HG03045 (cell line): ENCODE results near the gene MAD1L1.
"Not testable (repeated sequence)": the region's sequence is repeated elsewhere in the genome, so short reads cannot be mapped to it uniquely, and the experiment has no call there.

Source experiments
- ATAC-seq: cut with Tn5 transposase; IDR thresholded peaks from one replicate; pipeline ENCODE4 v1.9.1; 2021; ENCODE audit warnings: mild to moderate bottlenecking, moderate library complexity; ENCODE audit not compliant: unreplicated experiment

Gene MAD1L1

DNA sequence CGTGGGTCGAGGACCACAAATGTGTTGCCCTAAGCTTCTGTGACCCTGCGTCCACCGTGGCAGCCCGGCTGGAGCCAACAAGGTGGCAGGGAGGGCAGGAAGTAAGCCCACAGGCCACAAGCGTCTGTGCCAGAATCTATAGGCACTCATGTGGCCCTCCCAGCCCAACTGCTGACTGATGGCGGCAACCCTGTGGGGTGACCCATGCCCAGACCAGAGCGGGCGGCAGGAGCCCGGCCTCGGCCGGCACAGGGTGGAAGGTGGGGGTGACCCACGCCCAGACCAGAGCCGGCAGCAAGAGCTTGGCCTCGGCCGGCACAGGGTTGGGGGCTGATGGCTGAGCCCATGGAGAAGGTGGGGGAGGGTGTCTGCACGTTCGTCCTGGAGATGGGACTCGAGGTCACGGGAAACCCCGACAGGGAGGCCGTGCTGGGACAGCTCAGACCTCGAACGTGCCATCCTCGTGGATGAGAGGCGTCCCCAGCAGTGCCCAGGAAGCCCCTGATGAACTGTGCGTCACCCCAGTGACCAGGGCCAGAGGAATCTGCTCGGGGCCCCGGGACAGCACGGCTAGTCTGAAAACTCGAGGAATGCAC, 381.7 kb downstream of the MAD1L1 start:
- no peak for ATAC-seq

GRCh38 chr7:1850111-1850975, 382.4 kb downstream of the MAD1L1 start:
- ATAC-seq, result no peak

DNA sequence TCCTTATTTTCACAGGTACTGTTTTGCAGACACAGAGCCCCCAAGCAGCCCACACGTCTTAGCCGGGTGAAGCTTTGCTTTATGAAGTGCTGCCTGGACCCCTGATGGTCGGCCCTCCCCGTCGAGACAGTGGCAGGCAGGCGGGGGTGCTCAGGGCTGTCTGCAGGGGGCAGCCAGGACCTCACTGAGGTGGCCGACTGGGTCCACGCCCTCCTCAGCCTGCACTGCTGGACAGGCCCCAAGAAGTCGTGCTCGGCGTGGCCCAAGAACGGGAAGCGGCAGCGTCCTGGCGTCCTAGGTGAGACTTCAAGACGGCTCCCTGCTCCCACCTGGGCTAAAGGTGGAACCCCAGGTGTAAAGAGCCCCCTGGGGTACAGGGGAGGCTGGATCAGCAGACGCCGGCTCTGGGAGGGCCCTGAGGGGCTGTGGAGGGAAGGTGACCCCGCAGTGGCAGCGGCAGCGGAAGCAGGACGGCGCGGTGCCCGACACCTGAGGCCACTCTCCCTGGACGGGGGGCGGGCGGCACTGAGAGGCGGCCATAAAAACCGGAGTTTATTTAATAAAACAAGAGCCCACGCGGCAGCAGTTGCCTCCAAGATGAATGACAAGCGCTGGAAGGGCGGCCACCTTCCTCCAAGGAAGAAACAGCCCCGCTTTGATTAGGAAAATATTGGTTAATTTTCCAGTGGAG, 383.2 kb downstream of the MAD1L1 start:
- no peak for ATAC-seq

GRCh38 chr7:1848911-1849311, 383.8 kb downstream of the MAD1L1 start:
- no peak for ATAC-seq

GRCh38 chr7:1848013-1848640, 384.6 kb downstream of the MAD1L1 start:
- no peak for ATAC-seq

DNA sequence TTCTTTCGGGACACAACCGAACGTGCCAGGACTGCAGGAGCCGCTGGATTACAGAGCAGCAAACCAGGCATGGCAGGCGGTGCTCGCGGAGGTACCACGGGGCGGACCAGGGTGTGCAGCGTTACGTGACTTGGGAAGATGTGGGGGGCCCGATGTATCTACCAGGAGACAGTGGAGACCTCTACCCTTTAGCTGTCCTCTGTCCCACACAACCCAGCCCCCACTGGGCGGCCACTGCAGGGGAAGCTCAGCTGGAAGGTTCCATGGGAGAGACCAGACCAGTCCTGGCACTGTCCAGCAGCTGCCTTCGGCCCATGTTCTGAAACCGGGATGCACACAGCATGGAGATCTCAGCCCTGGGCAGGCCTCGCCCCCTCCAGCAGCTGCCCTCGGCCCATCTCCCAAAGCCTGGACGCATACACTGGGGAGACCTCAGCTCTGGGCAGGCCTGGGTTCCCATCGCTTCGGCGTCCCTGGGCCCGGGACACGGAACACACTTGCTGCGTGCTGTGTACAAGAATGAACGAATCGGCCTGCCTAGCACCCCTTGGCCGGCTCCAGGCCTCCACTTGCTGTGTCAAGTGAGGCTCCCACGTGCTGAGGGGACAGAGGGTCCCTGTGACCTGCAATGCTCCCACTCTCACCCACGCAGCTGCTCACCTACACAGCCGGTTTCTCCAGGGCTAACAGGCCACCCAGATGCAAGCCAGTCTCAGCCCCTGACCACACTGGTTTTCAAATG, 385.3 kb downstream of the MAD1L1 start:
- ATAC-seq, result no peak

- ATAC-seq, result no peak
Observed at GRCh38 chr7:1846331-1847065, 386.2 kb downstream of the MAD1L1 start.

- no peak for ATAC-seq
Observed at GRCh38 chr7:1845536-1846311, 387.0 kb downstream of the MAD1L1 start.

DNA sequence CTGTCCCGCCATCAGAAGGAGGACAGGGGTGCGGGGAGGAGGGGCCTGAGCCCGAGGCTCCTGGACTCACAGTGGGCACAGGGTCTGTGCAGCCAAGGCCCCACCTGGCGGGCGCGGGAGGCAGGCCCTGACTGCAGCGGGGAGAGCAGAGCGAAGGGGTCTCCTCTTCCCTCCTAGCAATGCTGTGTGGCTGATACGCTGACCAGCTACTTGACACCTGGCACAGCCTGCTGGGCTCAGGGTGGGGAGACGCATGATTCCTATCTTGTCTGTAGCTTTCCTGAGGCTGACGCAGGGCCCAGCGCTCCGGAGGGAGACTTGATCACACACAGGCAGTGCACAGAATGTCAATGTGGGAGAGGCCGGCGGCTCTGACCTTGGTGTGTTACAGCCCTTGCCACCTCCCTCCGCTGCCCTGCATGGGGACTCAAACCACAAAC, 387.8 kb downstream of the MAD1L1 start:
- ATAC-seq, result no peak

GRCh38 chr7:1844336-1844950, 388.3 kb downstream of the MAD1L1 start:
- ATAC-seq, result no peak

GRCh38 chr7:1843921-1844335, 388.8 kb downstream of the MAD1L1 start:
- no peak for ATAC-seq

DNA sequence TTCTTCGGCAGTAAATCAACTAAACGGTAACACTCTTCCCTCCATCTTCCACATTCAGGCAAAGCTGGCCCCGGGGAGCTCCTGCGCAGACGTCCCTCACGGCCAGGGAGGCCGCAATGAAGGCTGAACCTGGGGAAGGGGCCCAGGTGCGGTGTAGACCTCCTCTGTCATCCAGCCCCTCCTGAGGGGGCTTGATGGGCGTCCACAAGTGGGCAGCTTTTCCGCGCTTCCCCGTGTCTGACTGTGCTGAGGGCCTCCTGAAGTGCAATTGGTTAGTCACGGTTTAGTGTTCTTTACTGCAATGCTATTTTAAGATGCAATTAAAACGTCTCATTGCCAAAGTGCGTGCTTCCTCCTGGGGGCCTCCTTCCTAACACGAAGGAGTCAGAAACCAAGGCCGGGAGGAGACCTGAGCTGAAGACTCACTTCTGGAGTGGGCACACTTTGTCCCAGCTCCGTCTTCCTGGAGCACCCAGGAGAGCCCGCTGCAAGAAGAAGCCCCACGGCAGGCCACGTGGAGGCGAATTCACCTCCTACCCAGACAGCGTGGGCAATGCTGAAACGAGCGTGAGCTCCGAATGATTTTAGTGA, 389.4 kb downstream of the MAD1L1 start:
- no peak for ATAC-seq

DNA sequence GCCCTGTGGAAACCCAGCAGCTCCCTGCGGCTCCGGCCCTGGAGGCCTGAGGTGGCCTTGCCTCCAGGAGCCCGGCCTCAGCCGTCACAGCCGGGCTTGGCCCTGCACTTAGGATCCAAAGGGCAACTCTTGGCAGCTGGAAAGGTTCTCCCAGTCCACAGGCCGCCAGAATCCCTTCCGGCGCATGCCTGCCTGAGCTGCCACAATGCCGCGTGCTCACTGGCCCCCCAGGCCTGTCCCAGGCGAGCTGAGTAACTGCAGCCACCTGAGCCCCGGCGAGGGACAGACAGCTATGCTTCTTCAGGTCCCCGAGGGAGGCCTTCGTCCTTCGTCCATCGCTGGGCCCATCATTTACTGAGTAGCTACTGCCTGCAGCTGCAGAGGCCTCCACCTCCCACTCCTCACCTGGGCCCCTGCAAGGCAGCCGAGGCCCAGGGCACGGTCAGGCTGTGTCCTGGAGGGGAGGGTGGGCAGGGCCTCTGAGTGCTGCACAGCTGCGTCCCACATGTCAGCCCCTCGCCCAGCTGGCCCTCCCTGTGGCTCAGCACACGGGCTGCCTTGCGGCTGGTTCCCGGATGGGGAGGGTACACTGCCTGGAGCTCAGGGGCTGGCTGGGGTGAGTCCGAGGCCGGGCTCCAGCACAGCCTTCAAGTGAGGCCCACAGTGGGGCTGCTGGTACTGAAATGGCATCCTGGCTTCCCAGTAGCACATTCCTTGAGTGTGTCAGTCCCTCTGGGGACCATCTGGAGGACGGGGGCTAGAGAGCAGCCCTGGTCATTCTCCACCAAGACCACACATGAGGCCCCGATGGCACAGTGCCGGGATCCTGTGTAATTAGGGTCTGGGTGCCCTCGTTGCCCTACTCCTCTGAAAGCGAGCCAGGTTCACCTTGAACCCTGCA, 390.2 kb downstream of the MAD1L1 start:
- no peak for ATAC-seq

GRCh38 chr7:1841286-1842021, 391.3 kb downstream of the MAD1L1 start:
- ATAC-seq, result not testable (repeated sequence)

GRCh38 chr7:1840744-1841143, 392.0 kb downstream of the MAD1L1 start:
- ATAC-seq, result not testable (repeated sequence)

- ATAC-seq, result no peak
Observed at GRCh38 chr7:1839701-1840100, 393.0 kb downstream of the MAD1L1 start.
